HCT116 (cell line): Measurements from ENCODE around the gene LRCH1. TPM values are rescaled to one million over a fixed set of nuclear protein-coding genes. Genes with fewer than 3 reads are reported as not detected.

Experiments
- ATAC-seq: fragments of 200-7000 bp; cut with Tn5 transposase; 2 replicates; pipeline ENCODE4 v1.9.1; 2020; ENCODE audit warnings: mild to moderate bottlenecking, moderate library complexity
- BruUV-seq: library from RNA; stranded (reverse); fragments of 400-500 nt; replicated peaks from 2 replicates; lab custom pipeline; 2021; lab: Mats Ljungman, UMichigan
- CTCF ChIA-PET: fragments of 300-600 bp; sonication (Branson Sonifier 250); formaldehyde crosslinking; loops from one replicate; lab custom pipeline; 2021; ENCODE audit warnings: antibody characterized with exemption; lab: Charles Lee
- POLR2A ChIA-PET: fragments of 300-600, 350-600 bp; sonication (Branson Sonifier 250); formaldehyde crosslinking; loops from one replicate; lab custom pipeline; 2021; ENCODE audit warnings: antibody characterized with exemption; lab: Charles Lee
- RAD21 ChIA-PET, 2 experiments: fragments of 300-600 bp; sonication (Branson Sonifier 250); formaldehyde crosslinking; loops; one replicate each; lab custom pipeline; 2023; ENCODE audit warnings: low total read pairs in 2 of 2; ENCODE audit not compliant: uncharacterized antibody in 2 of 2, unreplicated experiment in 2 of 2, low non-redundant PET in 1 of 2; lab: Charles Lee
- DNase-seq: peaks from one replicate; pipeline ENCODE4 v3.0.0-alpha.2; 2010; ENCODE audit warnings: low read depth, low spot score
- H2AFZ ChIP-seq: fragments of 200-600 bp; shearing (Covaris generic), sonication (generic); 2 replicates; pipeline ENCODE4 v1.6.1; 2017; ENCODE audit warnings: low read depth, mixed run types, mixed read lengths, antibody characterized with exemption, low read length; ENCODE audit not compliant: poor library complexity, severe bottlenecking
- H3K27ac ChIP-seq: 2 replicates; pipeline ENCODE4 v1.5.1; 2012; ENCODE audit warnings: low read depth, low read length
- H3K27me3 ChIP-seq: fragments of 200-600 bp; sonication (generic); 2 replicates; pipeline ENCODE4 v1.6.1; 2016; ENCODE audit warnings: mixed run types, low read length, mixed read lengths; ENCODE audit not compliant: insufficient read depth
- H3K36me3 ChIP-seq, 2 experiments: fragments of 200-500 bp in 1 of 2; fragments of 200-600 bp in 1 of 2; sonication (Bioruptor generic) in 1 of 2; sonication (generic) in 1 of 2; 2 replicates each; pipeline versions ENCODE4 v1.5.1 to v1.6.1; 2014 to 2016; ENCODE audit warnings: low read length in 2 of 2, inconsistent platforms in 1 of 2, mixed read lengths in 1 of 2, mixed run types in 1 of 2; ENCODE audit not compliant: insufficient read depth in 2 of 2, control insufficient read depth in 1 of 2
- H3K4me1 ChIP-seq, 2 experiments: fragments of 200-600 bp in 1 of 2; sonication (generic) in 1 of 2; 2 replicates each; pipeline versions ENCODE4 v1.5.1 to v1.6.1; 2012 to 2017; ENCODE audit warnings: low read length in 2 of 2, inconsistent platforms in 1 of 2, mild to moderate bottlenecking in 1 of 2, mixed read lengths in 1 of 2, mixed run types in 1 of 2, moderate library complexity in 1 of 2; ENCODE audit not compliant: insufficient read depth in 2 of 2, control insufficient read depth in 1 of 2
- H3K4me2 ChIP-seq: fragments of 200-600 bp; sonication (generic); 2 replicates; pipeline ENCODE4 v1.6.1; 2017; ENCODE audit warnings: mixed run types, low read length, mixed read lengths
- H3K4me3 ChIP-seq, 2 experiments: fragments of 200-600 bp in 1 of 2; sonication (generic) in 1 of 2; replicated peaks in 1 of 2; 2 replicates each; pipeline ENCODE4 v1.5.1; 2011 to 2016; ENCODE audit warnings: low read length in 2 of 2, control low read depth in 1 of 2, low read depth in 1 of 2, mild to moderate bottlenecking in 1 of 2, mixed read lengths in 1 of 2, mixed run types in 1 of 2
- H3K79me2 ChIP-seq: fragments of 200-600 bp; sonication (generic); 2 replicates; pipeline ENCODE4 v1.6.1; 2017; ENCODE audit warnings: mild to moderate bottlenecking, mixed run types, low read length, moderate library complexity, mixed read lengths; ENCODE audit not compliant: insufficient read depth
- H3K9ac ChIP-seq: fragments of 200-600 bp; sonication (generic); 2 replicates; pipeline ENCODE4 v1.6.1; 2016; ENCODE audit warnings: low read length, mixed read lengths
- H3K9me2 ChIP-seq: fragments of 200-600 bp; sonication (generic), shearing (Covaris generic); 2 replicates; pipeline ENCODE4 v1.6.1; 2017; ENCODE audit warnings: mixed run types, mild to moderate bottlenecking, moderate library complexity; ENCODE audit not compliant: insufficient read depth
- H3K9me3 ChIP-seq, 2 experiments: fragments of 200-500 bp in 1 of 2; fragments of 200-600 bp in 1 of 2; sonication (Bioruptor generic) in 1 of 2; sonication (generic) in 1 of 2; 2 replicates each; pipeline ENCODE4 v1.6.1; 2014 to 2017; ENCODE audit warnings: low read length in 2 of 2, mixed read lengths in 2 of 2, inconsistent platforms in 1 of 2, low read depth in 1 of 2, mild to moderate bottlenecking in 1 of 2, mixed run types in 1 of 2, moderate library complexity in 1 of 2; ENCODE audit not compliant: control insufficient read depth in 1 of 2, insufficient read depth in 1 of 2
- H4K20me1 ChIP-seq: fragments of 200-600 bp; sonication (generic), shearing (Covaris generic); 2 replicates; pipeline ENCODE4 v1.6.1; 2017; ENCODE audit warnings: mixed run types, mild to moderate bottlenecking, moderate library complexity; ENCODE audit not compliant: insufficient read depth
- ATF3 ChIP-seq: IDR thresholded peaks from 2 replicates; pipeline ENCODE4 v1.6.1; 2012
- CBX3 ChIP-seq: IDR thresholded peaks from 2 replicates; pipeline ENCODE4 v1.6.1; 2012; ENCODE audit warnings: low read depth
- CEBPB ChIP-seq: IDR thresholded peaks from 2 replicates; pipeline ENCODE4 v1.6.1; 2012; ENCODE audit warnings: low read depth
- EGR1 ChIP-seq: IDR thresholded peaks from 2 replicates; pipeline ENCODE4 v1.6.1; 2012; ENCODE audit warnings: low read depth
- ELF1 ChIP-seq: IDR thresholded peaks from 2 replicates; pipeline ENCODE4 v1.6.1; 2012; ENCODE audit warnings: low read depth, borderline replicate concordance
- EZH2 ChIP-seq: fragments of 200-600 bp; sonication (generic); IDR thresholded peaks from 2 replicates; pipeline ENCODE4 v1.6.1; 2017; ENCODE audit warnings: antibody characterized with exemption, mixed run types
- FOSL1 ChIP-seq: IDR thresholded peaks from 2 replicates; pipeline ENCODE4 v1.6.1; 2012; ENCODE audit warnings: low read depth
- JUND ChIP-seq: IDR thresholded peaks from 2 replicates; pipeline ENCODE4 v1.6.1; 2012
- POLR2A ChIP-seq: IDR thresholded peaks from 2 replicates; pipeline ENCODE4 v1.7.0; 2011; ENCODE audit warnings: borderline replicate concordance; ENCODE audit not compliant: insufficient read depth, insufficient read length; ENCODE audit errors: extremely low read depth
- REST ChIP-seq: IDR thresholded peaks from 2 replicates; pipeline ENCODE4 v1.6.1; 2012; ENCODE audit warnings: low read depth
- SP1 ChIP-seq: IDR thresholded peaks from 2 replicates; pipeline ENCODE4 v1.6.1; 2012; ENCODE audit warnings: low read depth
- SRF ChIP-seq: IDR thresholded peaks from 2 replicates; pipeline ENCODE4 v1.6.1; 2012; ENCODE audit warnings: low read depth
- TCF7L2 ChIP-seq: IDR thresholded peaks from 2 replicates; pipeline ENCODE4 v1.7.0; 2011; ENCODE audit warnings: borderline replicate concordance, inconsistent platforms; ENCODE audit not compliant: insufficient read depth, insufficient read length; ENCODE audit errors: extremely low read depth
- YY1 ChIP-seq: IDR thresholded peaks from 2 replicates; pipeline ENCODE4 v1.6.1; 2011; ENCODE audit warnings: low read length, low read depth, moderate library complexity, mild to moderate bottlenecking; ENCODE audit not compliant: insufficient replicate concordance; ENCODE audit errors: extremely low read depth
- ZBTB33 ChIP-seq: IDR thresholded peaks from 2 replicates; pipeline ENCODE4 v1.6.1; 2011; ENCODE audit warnings: mild to moderate bottlenecking, low read length, moderate library complexity; ENCODE audit not compliant: insufficient replicate concordance; ENCODE audit errors: extremely low read depth
- ZNF274 ChIP-seq: fragments of 200-500 bp; sonication (Bioruptor generic); IDR thresholded peaks from 2 replicates; pipeline ENCODE4 v1.6.1; 2014; ENCODE audit warnings: mild to moderate bottlenecking, low read depth, low read length, inconsistent platforms
- intact Hi-C: fragments of 100-400 bp; cut with micrococcal nuclease; formaldehyde crosslinking; loops from 2 replicates; pipeline ENCODE4 v1.10.0; 2022
- total RNA-seq: library from RNA; stranded (reverse); gene quantifications from one replicate; pipeline ENCODE4 v1.2.1, GENCODE V29; 2021; ENCODE audit not compliant: unreplicated experiment

The LRCH1 gene
- total RNA-seq, 1 experiment from 2014 or later, result 15.6 TPM

- POLR2A ChIA-PET, result no interaction called here
- no TSS peak for BruUV-seq
Measured at GRCh38 chr13:46756977-46757376, 204.0 kb downstream of the LRCH1 start.

More at GRCh38 chr13:46756977-46757376, 204.0 kb downstream of the LRCH1 start:
- Histone ChIP-seq H2AFZ (no peak overlapping the region), H3K4me2 (no peak overlapping the region), H3K27ac (no peak overlapping the region), H3K9ac (no peak overlapping the region), H3K36me3 (no peaks in the 10 kb centered on the region), H3K4me3 (no peak overlapping the region), H3K9me3 (no peaks in the 10 kb centered on the region), H3K9me2 (no peaks in the 10 kb centered on the region), H3K27me3 (peaks cover 6% of the 10 kb centered on the region; the same call in 1 of the 2 replicates)
- RAD21 ChIA-PET, result no interaction called here
- intact Hi-C loops, result no loop called here
- no peak for ATAC-seq
- no peak for DNase-seq
- no peak for TF ChIP-seq SRF
- no peak for TF ChIP-seq ATF3
- TF ChIP-seq TCF7L2, result no peak
- no peak for TF ChIP-seq ZBTB33
- TF ChIP-seq YY1, result no peak
- TF ChIP-seq ELF1, result no peak
- no peak for TF ChIP-seq JUND
- no peak for TF ChIP-seq ZNF274
- no peak for TF ChIP-seq SP1
- TF ChIP-seq REST, result no peak
- no peak for TF ChIP-seq CBX3
- TF ChIP-seq POLR2A, result no peak
- no peak for TF ChIP-seq EGR1
- no peak for TF ChIP-seq CEBPB
- TF ChIP-seq EZH2, result no peak
- TF ChIP-seq FOSL1, result no peak
- TF ChIP-seq, all 23 proteins: peak for 0
- Histone ChIP-seq H3K79me2 (no peaks in the 10 kb centered on the region), H4K20me1 (no peaks in the 10 kb centered on the region), H3K4me1 (no peaks in the 10 kb centered on the region)
- CTCF ChIA-PET, result no interaction called here
